ENCODE results near the gene BRD3OS.
"Not testable (repeated sequence)": the region's sequence is repeated elsewhere in the genome, so short reads cannot be mapped to it uniquely, and the experiment has no call there.

BRD3OS gene

DNA sequence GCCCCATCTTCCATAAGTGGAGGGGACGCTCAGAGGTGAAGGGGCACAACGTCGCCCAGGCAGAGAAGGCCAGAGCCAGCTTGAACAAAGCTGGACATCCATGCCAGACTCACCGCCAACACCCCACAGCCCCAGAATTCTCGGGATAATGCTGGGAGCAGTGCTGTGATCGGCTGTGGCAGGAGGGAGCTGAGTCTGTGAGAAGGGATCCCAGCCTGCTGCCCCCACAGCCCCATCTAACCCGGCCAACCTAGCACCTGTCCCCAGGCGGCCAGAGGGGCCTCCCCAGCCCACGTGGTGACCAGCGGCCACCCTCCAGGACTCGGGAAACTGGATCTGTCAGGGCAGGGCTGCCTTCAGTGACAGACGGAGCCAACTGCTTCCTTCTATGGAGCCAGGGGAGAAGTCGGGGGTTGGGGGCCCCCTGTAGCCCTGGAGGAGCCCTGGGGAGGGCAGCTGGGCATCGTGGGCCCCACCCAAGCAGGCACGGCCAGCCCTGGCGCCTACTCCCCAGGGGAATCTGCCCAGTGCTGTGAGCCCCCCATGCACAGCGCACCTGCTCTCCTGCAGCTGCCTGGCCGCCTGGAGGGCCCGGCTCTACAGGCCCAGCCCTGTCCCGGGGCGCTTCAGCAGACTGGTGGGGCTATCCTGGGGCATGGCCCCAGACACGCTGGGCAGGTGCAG is 36.5 kb downstream of the BRD3OS start:
- in situ Hi-C loops (cut with MboI; ENCODE audit: low sequenced_read_pairs): no loop called here

- in situ Hi-C loops (cut with MboI; ENCODE audit: low sequenced_read_pairs): no loop called here
Observed at GRCh38 chr9:134062461-134063087, 37.3 kb downstream of the BRD3OS start.

GRCh38 chr9:134063088-134063570 is 37.8 kb downstream of the BRD3OS start:
- in situ Hi-C loops (cut with MboI; ENCODE audit: low sequenced_read_pairs): no loop called here

- in situ Hi-C loops (cut with MboI; ENCODE audit: low sequenced_read_pairs): no loop called here
Observed at GRCh38 chr9:134063571-134064450, 38.5 kb downstream of the BRD3OS start.

GRCh38 chr9:134064711-134065110 is 39.4 kb downstream of the BRD3OS start:
- in situ Hi-C loops (cut with MboI; ENCODE audit: low sequenced_read_pairs): no loop called here

- in situ Hi-C loops (cut with MboI; ENCODE audit: low sequenced_read_pairs): no loop called here
Observed at GRCh38 chr9:134065612-134066419, 40.5 kb downstream of the BRD3OS start.

GRCh38 chr9:134066526-134066912 is 41.2 kb downstream of the BRD3OS start:
- in situ Hi-C loops (cut with MboI; ENCODE audit: low sequenced_read_pairs): no loop called here

DNA sequence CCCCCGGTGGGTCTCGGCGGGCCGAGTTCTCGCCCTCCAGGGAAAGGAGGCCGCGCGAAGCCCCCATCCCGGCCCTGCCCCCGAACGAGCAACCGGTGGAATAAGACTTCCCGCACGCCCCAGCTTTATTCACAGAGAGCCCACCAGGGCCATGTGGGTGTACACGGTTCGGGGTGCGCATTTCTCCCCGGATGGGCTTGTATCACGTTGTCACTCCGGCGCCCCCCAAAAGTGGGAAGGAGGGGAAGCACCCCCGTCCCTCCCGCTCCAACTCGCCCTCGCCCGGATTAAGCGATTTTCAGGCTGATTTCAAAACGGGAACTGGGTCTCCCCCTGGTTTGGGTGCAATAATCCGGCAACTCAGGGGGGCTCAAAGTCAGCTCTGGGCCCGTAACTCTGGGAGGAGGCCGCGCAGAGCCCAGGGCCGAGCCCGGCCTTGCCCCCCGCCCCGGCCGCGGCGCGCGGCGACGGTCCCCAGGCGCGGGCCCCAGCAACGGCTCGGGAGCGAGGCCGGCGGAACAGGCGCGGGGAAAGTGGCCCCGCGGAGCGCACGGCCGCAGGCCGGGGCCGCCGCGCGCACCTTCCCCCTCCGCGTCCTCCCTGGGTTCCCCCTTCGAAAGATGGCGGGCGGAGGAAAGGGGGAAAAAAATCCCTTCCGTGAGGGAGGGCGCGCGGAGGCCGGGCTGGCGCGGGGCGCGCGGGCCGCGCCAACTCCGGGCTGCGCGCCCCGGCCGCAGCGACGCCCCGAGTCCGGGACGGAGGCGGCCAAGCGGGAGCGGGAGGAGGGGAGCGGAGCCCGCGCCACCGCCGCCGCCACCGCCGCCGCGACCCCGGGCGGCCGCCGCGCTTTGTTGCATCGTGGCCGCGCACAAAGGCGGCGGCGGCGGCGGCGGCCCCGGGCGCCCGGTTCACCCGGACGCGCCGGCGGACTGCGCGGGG is 41.9 kb downstream of the BRD3OS start:
- in situ Hi-C loops (cut with MboI; ENCODE audit: low sequenced_read_pairs): no loop called here

DNA sequence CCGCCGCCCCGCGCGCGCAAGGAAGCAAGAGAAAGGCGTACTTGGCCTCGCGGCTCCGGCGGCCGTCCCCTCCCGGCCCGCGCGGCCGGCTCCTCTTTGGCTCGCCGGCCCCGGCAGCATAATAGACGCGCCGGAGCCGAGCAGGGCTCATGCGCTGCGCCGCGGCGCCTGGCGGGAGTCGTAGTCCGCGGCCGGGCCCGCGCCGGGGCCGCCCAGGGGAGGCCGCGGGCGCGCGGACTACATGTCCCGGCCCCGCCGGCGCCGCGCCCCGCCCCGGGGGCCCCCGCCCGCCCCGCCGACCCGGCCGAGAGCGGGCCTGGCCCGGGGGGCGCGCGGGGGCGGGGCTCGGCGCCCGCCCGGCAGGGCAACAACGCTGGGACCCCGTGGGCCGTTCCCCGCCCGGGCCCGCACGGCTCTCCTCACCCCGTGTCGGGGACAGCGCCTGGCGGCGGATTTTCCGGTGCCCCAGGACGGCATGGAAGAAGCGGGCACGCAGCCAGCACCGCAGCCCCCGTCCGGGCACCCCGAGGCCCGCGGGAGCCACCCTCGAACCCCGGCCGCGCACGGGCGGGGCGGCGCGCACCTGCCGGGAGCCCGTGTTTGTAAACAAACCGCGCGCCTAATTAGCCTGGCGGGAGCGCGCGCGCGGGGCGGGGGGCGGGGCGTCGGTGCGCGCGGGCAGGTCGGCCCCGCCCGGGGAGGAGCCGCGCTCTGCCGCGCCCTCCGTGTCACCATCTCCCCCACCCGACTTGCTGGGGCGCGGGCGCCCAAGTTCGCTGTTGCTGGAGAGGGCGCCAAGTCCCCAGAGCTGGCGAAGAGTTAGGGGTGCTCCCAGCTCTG is 42.8 kb downstream of the BRD3OS start, which contains the start of gene BRD3:
Gene BRD3 (minus strand): TSS at position 123 of the 840 bp plus-strand sequence. CDS start 14,549 bp downstream, outside the sequence.
- in situ Hi-C loops (cut with MboI; ENCODE audit: low sequenced_read_pairs): no loop called here

GRCh38 chr9:134068744-134069479 is 43.6 kb downstream of the BRD3OS start:
- in situ Hi-C loops (cut with MboI; ENCODE audit: low sequenced_read_pairs): no loop called here

- in situ Hi-C loops (cut with MboI; ENCODE audit: low sequenced_read_pairs): no loop called here
Observed at GRCh38 chr9:134069480-134070399, 44.5 kb downstream of the BRD3OS start.

GRCh38 chr9:134071149-134071548 is 45.9 kb downstream of the BRD3OS start:
- in situ Hi-C loops (cut with MboI; ENCODE audit: low sequenced_read_pairs): no loop called here

GRCh38 chr9:134072683-134073082 is 47.4 kb downstream of the BRD3OS start:
- in situ Hi-C loops (cut with MboI; ENCODE audit: low sequenced_read_pairs): not testable (repeated sequence)

DNA sequence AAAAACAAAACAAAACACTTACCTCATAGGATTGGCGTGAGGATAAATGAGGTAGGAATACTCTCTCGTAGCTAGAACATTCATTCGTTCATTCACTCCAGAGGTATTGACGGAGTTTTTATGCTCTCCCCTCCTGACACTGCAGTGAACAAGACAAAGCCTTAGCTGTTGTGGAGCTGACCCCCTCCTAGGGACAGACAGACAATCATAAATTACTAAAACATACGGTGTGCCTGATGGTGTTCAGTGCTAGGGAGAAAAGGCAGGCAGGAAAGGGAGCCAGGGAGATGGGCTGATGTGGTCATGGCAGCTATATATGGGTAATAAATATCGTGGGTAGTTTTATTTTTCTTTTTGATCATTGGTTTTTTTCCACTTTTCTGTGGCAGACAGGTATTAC is 48.2 kb downstream of the BRD3OS start:
- in situ Hi-C loops (cut with MboI; ENCODE audit: low sequenced_read_pairs): no loop called here

DNA sequence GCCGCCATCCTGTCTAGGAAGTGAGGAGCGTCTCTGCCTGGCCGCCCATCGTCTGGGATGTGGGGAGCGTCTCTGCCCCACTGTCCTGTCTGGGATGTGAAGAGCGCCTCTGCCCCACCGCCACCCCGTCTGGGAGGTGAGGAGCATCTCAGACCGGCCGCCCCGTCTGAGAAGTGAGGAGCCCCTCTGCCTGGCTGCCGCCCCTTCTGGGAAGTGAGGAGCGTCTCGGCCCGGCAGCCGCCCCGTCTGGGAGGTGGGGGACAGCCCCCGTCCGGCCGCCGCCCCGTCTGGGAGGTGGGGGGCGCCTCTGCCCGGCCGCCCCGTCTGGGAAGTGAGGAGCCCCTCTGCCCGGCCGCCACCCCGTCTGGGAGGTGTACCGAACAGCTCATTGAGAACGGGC is 50.4 kb downstream of the BRD3OS start:
- in situ Hi-C loops (cut with MboI; ENCODE audit: low sequenced_read_pairs): loop anchor here (25.0 kb wide), 1 partner anchor 288 kb away; no protein-coding TSS in a partner anchor

- in situ Hi-C loops (cut with MboI; ENCODE audit: low sequenced_read_pairs): loop anchor here (25.0 kb wide), 1 partner anchor 289 kb away; no protein-coding TSS in a partner anchor
Observed at GRCh38 chr9:134076644-134077043, 51.4 kb downstream of the BRD3OS start.
